ENCODE results near the gene ADAMTS8. TPM values are rescaled to one million over a fixed set of nuclear protein-coding genes. Genes with fewer than 3 reads are reported as not detected.

ADAMTS8 gene
- total and polyA plus RNA-seq, 9 of the 15 experiments (the other 6 are each of a cell fraction or from before 2014, with no cell fraction given): not detected

GRCh38 chr11:130370845-130371590 lies 57.4 kb downstream of the ADAMTS8 start (continued):
- TF ChIP-seq GMEB1 (CRISPR knock-in tag; IDR thresholded peaks at IDR 0.05) (no peak), CTCF (IDR thresholded peaks at IDR 0.05 in 2 of 3, conservative IDR thresholded peaks at IDR 0.05 in 1 of 3; ENCODE audit: insufficient read depth in 2 of 3, low read depth in 1 of 3, low read length in 3 of 3) (peak in 2 of 3 experiments; percentile 34 to 45; a peak in 3 of 6 replicates), MYC (IDR thresholded peaks at IDR 0.05; ENCODE audit: low read depth, low read length) (no peak), MYC (CRISPR knock-in tag; IDR thresholded peaks at IDR 0.05; ENCODE audit: borderline replicate concordance, low read depth) (no peak), FOSL1 (tag; conservative IDR thresholded peaks at IDR 0.05) (no peak), SNIP1 (IDR thresholded peaks at IDR 0.05; ENCODE audit: low read depth) (no peak), C11orf30 (IDR thresholded peaks at IDR 0.05; ENCODE audit: low read depth) (peak; percentile 59), MAFF (IDR thresholded peaks at IDR 0.05; ENCODE audit: low read length) (peak; percentile 14; the same call in 1 of the 2 replicates), ZNF75A (CRISPR knock-in tag; IDR thresholded peaks at IDR 0.05) (no peak), TCF3 (CRISPR knock-in tag; IDR thresholded peaks at IDR 0.05) (no peak), NFIC (IDR thresholded peaks at IDR 0.05) (no peak), REST (IDR thresholded peaks at IDR 0.05; ENCODE audit: borderline replicate concordance) (peak; percentile 12; the same call in 1 of the 2 replicates), REST (CRISPR knock-in tag; IDR thresholded peaks at IDR 0.05; ENCODE audit: low read depth) (no peak), FOXP4 (CRISPR knock-in tag; IDR thresholded peaks at IDR 0.05; ENCODE audit: borderline replicate concordance) (no peak)
